HG03432 (cell line): ENCODE results near the gene ABHD14A.
"Not testable (repeated sequence)": the region's sequence is repeated elsewhere in the genome, so short reads cannot be mapped to it uniquely, and the experiment has no call there.

Experiments
- ATAC-seq: cut with Tn5 transposase; IDR thresholded peaks from one replicate; pipeline ENCODE4 v1.9.1; 2021; ENCODE audit warnings: mild to moderate bottlenecking, moderate library complexity; ENCODE audit not compliant: unreplicated experiment

The ABHD14A gene

DNA sequence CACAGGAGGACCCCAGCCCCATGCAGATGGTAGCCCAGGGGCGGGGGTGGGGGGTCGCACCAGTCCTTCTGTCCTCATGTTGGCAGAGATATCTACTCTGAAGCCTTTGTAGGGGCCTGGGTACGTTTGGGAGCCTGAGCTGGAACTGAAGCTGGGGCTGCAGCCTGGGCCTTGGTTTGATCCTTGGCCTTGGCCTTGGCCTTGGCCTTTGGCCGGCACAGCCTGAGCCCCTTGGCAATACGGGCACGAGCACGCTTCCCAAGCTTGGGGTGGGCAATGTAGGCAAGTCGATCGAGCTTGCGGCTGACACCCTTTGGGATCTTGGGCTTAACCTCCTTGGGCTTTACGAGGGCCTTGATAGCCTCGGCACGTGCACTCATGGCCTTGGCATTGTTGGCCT lies 18.8 kb downstream of the ABHD14A start:
- not testable (repeated sequence) for ATAC-seq

DNA sequence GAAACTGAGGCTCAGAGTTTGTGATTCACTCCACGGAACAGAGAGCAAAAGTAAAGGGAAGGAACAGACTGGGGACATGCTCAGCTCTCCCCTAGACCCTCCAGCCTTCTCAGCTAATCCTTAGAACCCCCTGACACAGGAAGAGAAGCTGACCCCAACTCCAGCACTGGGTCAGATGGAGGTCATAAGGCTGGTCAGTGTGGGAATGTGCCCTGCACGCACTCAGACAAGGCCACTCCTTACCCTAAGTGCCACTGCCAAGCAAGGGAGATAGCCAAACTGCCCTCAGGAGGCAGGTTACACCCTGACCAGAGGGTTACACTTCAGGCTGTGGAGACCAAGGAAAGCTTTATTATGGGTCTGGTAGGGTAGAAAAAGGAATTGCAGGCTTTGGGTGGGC lies 19.7 kb downstream of the ABHD14A start:
- no peak for ATAC-seq

DNA sequence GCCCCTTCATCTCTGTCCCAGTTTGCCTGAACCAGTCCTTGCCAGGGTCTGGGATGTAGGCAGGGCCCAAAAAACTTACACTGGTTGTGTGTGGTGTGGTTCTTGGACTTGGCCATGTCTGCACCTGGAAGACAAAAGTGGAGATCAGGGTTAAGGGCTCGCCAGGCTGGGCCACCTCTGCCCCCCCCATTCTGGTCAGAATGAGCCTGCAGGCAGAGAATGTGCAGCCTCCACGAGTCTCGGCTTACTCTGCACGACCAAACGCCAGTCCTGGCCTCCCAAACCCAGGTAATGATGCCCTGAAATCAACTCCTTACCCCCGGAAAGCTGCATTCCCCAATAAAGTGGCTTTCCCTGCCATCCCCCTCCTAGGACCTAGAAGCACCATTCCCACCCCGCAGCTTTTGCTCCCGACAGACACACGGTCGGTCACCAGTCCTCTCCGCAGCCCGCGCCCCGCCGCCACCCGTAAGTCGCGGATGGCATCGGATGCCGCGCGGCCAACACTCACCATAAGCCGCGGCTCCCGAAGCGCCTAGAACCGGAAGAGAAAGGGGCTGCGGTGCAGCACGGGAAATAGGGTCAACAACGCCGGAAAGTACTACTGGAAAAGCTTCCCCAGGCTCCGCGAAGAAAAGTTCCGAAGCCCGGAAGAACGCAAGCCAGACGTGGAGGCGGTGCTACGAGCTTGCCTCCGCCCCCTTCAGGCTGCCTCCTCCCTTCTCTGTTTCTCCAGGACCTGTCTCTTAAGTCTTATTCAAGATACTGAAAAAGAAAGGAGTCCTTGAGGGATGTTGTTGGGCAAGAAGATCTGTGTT lies 20.7 kb downstream of the ABHD14A start, which contains the start of gene RPL29:
RPL29 (minus strand) TSS at position 550 of the 818 bp plus-strand sequence; CDS start at position 116, 434 bp downstream.
- ATAC-seq: peak; percentile 86

DNA sequence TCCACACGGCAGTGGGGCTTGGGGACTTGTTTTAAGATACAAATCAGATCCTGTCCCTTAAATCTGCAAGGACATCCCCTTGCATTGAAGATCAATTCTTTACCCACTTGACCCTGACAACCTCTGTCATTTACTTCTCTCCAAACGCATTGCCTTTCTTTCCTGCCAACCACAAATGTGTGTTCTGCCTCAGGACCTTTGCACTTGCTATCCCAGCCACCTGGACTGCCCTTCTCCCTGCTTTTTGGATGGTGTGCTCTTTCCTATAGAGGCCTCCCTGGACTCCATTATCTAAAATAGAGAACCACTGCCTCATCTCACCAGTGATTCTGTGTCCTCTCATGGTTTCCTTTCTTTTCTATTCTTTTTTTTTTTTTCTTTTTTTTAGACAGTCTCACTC lies 22.3 kb downstream of the ABHD14A start:
- ATAC-seq: no peak

DNA sequence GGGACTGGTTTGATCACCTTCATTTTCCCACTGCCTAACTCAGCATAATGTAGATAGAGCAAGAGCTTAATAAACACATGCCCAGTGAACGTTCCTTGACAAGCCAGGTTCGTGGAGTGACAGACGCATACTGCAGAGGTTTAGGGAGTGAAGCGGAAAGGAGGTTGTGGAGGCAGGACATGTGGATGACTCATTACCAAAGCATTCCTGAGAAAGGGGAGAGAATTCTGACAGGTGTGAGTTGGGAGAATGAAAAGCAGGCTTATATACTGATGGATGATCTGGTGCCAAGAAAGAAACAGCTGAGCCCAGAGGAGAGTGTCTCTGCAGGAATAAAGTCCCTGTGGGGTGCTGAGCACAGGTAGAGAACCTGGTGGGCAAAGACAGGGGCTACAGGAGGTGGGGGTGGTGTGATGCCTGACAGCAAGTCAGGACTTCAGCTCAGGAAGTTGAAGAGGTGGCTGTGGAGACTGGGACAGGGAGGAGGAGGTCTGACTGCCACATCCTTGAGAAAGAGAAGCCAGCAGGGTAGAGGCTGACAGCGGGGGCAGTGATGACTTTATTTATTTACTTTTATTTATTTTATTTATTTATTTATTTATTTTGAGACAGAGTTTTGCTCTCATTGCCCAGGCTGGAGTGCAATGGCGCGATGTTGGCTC lies 23.2 kb downstream of the ABHD14A start:
- no peak for ATAC-seq

DNA sequence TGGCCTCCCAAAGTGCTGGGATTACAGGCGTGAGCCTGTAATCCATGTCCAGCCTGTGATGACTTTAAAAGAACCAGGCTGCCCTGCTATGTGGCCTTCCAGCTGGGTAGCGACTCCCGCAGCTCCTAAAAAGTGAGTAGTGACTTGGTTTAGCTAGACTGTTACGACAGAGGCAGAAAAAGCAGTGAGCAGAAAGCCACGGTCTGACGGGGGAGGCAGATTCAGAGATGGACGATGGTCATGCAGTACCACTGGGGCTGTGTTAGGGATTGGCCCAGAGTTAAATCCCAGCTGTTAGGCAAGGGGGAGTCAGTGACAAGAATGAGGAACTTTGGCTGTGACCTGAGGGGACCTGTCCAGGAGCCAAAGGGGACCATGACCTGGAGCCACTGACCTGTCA lies 23.9 kb downstream of the ABHD14A start:
- ATAC-seq: no peak

DNA sequence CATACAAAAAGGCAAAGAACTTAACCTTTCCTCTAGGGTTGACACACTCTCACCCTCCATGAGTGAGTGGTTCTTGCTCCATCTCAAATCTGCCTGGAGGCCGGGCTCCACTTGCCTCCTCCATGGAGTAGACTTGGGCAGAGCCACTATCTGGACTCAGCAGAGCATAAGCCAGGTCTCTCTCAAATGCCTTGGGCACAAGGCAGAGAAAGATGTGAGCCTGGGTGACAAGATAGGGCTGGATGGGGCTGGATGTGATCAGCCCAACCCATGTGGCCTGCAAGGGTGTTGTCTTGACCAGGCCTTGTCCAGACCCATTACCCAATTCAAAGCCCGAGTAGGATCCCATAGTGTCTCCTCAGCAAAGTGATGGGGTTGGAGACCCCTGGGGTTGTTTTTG lies 25.0 kb downstream of the ABHD14A start:
- no peak for ATAC-seq

DNA sequence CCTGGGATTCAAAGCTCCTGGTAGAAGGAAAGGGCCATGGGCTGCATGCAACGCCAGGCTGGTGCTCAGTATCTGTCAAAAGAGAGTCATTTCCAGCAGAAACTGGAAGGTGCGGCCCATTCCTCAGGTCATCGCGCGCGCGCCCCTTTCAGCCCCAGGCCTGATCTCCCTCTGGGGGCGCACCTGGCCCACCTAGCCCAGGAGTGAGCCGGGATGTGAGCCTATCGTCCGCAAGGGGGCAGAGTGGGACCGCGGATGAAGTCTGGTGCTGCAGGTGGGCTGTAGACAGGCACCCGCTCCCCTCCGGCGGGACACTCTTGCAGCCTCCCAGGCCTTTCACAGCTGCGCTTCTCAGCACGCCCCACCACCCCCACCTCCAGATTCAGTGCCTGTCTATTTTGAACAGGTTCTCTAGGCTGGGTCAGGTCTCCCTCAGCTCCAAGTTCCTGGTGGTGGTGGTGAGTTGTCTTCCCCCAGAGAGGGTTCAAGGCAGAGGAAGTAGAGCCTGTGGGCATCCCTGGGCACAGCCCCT lies 26.6 kb downstream of the ABHD14A start:
- peak; percentile 85 for ATAC-seq

DNA sequence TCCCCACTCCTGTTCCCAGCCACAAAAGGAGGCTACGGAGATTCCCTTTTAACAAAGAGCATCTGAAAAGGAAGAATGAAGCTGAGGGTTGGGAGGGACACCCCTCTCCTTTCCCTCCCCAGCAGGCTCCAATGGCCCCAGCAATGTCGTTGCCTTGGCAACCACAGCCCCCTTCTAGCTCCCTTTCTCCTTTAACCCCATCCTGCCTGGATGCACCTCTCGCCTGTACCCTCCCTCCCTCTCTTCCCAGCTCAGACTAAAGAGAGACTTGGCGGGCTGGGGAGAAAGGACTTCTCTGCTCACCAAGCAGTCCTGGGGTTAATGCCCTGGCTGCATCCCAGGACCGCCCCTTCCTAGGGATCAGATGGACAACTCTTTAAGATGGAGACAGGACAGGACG lies 27.9 kb downstream of the ABHD14A start:
- no peak for ATAC-seq

DNA sequence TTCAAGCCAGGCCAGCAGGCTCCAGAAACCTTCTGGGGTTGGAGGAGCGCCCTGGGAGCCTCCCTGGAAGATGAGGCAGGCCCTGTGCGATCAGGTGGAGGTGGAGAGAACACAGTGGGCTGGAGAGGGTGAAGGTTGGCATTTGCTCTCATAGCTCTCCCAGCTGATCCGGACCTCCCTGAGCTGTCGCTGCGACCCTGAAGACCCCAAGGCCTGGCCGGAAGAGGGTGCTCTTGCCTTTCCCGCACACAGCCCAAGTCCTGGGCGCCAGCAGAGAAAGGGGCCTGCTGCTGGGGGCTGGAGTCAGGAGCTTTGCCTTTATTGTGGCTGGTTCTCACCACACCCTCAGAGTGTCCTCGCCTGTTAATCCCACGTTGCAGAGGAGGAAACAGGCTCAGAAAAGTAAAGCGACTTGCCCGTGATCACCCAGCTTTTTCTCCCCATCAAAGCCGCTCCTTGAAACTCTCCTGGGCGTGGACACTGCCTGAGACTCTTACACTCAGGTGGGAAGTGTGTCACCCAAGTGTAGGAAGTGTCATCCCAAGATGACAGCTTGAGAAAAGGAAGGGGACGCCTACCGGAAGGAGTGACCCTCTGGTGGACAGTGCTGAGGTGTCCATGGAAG lies 29.4 kb downstream of the ABHD14A start:
- ATAC-seq: no peak

DNA sequence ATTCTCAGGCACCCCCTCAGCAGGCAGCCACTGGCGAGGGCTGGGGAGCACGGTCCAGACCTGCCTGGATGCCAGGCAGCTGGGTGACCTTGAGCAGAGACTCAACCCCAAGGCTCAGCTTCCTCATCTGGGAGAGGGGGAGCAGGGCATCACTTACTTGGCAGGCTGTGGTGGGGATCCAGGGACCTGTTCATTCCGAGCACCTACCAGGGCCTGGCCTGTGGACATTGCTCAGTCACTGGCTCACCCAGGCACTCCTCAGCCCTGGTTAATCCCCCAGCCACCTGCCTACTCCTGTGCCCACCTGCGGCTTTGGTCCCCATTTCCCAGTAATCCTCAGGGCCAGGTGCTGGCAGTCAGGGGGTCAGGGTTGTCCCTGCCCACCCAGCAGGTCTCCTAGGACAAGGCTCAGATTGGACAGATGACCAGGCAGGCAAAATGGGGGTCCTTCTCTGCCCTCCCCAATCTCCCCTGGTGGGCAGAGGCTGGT lies 30.1 kb downstream of the ABHD14A start:
- no peak for ATAC-seq

DNA sequence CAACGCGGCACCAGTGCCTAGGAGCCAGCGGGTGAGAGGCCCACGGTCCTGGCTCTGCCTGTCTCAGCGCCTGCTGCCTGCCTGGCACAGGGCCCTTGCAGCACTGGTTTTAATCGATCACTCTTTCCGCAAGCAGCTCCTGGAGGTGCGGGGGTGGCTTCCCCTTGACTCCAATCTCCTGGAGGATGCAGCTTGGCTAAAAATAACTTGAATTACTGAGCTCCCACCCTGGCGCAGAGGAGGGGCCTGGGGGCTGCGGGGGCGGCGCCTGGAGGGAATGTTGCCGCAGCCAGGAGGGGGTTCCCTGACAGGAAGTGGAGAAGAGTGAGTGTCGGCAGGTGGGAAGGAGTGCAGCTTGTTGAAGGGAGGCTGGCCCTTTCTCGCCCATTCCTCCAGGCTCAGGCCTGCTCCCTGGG lies 30.7 kb downstream of the ABHD14A start:
- ATAC-seq: no peak

DNA sequence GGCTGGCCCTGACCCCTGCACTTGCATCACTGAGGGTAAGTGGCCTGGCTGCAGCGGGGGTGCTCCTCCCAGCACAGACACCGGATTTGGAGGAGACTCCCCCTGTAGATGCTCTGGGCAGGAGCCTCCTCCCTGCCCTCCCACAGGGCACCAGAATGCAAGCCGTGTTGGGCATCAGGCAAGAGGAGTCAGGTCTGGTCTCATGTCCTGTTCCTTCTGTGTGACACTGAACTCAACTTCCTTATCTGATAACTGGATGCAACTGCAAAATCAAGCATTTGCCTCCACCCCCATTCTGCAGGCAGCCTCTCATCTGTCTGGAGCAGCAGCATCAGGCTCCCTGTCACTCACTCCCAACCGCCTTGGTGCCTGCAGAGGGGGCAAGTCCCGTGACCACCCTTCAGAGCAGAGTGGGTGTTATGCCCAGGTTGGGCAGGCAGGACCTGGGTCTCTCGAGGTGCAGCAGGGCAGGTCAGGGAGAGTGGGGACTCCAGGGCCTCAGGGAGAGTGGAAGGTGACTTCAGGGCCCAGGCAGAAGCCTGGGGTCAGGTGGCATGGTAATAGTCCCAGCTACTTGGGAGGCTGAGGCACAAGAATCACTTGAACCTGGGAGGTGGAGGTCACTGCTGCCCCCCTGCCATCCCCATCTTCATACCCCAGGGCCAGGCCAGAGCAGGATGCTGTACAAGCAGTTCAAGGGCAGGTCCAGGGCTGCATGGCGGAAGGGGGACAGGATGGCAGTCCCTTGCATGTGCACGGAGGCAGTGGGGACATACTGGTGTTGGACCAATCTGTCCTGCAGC lies 31.4 kb downstream of the ABHD14A start:
- ATAC-seq: no peak

DNA sequence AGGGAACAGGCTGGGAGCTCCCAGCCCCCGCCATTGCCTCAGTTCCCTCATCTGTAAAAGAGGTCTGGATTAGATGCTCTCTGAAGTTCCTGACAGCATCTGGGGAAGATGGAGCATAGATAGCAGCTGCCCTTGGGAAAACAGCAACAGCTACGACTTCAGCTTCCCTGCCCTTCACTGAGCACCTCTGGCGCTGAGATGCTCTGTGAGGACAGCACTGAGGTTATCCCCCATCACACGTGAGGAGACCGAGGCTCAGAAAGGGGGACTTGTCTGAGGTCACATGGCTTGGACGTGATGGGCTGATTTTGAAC lies 31.9 kb downstream of the ABHD14A start:
- no peak for ATAC-seq

DNA sequence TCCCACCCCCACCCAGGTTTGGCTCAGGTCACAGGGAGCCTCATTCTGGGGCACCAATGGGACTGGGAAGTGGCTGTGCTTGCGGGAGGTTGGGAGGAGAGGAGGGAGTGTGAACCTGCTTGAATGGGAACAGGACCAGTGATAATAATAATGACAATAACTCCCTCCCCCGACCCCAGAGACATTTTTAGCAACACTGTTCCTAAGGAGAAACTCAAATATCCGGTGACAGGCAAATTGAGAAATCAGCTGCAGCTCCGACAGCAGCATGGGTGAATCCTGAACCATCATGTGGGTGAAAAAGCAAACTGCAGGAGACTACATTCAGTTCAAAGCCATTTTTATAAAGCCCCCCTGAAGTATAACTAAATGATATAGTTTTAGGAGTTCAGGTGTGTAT lies 32.4 kb downstream of the ABHD14A start:
- no peak for ATAC-seq

DNA sequence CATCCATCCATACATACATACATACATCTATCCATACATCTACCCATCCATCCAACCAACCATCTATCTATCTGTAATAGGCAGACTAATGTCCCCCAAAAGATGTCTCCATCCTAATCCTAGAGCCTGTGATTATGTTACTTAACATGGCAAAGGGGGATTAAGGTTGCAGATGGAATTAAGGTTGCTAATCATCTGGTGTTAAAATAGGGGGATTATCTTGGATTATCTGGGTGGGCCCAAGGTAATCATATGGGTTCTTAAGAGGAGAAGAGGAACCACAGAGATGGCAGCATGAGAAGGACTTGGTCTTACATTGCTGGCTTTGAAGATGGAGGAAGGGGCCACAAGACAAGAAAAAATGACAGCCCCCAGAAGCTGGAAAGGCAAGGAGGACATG lies 35.6 kb downstream of the ABHD14A start:
- no peak for ATAC-seq

DNA sequence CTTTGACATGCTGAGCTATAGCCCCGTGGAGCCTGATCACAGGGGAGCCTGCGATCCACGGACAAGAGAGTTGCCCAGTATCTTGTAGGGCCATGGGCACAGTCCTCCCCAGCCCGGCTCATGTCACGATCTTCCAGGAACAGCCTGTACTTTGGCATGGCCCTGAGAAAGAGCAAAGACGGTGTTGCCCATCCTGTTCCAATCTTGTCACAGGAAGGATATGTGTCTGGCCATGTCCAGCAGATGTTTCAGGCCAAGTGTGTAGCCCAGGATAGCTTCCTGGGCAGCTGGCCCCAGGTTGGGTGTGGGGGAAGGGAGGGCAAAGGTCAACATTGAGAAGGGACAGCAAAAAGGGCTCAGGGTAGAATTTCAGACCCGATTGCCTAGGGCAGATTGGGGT lies 37.8 kb downstream of the ABHD14A start:
- no peak for ATAC-seq

DNA sequence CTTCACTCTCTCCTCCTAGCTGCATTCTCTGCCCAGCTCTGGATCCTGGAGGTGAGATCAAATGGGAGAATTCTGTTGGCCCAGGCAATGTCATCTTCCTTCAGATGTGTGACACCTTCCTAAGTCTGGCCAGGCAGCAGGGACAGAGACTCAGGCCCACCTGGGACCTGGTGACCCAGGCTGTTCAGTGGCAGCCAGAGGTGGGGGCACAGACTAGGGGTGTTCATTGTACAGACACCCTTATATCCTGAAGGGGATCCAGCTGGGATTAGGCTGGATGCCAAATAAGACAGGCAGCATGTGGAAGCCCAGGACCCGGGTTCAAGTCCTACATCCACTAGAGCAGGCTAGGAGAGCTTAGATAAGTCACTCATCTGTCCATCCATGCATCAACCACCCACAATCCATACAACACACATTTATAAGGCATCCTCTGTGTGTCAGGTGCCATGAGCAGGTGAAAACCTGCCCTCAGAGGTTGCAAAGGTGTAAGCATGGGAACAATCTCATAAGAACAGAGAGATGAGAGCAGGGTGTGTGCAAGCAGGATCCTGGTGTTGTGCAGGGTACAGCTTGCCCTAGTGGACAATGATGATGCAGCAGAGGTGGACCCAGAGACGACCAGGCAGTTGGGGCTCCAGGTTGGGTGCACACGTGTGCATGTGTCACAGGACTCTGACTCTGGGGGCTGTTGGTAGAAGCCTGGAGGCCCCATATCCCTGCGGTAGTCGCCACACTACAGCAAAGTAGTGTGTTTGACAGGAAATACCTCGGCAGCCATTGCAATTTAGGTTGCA lies 39.1 kb downstream of the ABHD14A start:
- ATAC-seq: no peak

DNA sequence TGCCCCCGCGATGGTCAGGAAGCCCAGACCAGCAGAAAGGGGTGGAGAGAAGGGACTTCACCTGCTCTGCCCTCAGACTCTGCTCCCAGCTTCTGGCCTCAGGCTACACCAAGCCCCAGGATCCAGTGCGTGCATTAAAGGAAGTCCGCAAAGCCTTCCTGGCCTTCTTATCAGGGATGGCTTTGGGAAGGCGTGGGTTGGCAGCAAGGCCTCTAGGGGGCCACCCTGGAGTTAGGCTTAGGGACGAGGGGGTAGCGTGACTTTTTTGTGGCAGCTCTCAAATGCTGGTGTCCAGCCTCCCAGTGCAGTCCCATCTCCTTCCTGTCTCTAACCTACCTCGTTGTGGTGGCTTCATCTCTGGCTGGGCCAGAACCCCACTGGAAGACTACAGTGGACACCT lies 39.7 kb downstream of the ABHD14A start:
- no peak for ATAC-seq
